Neural progenitor cell (in vitro differentiated cells): ENCODE data around the gene ENC1. TPM values are rescaled to one million over a fixed set of nuclear protein-coding genes. Genes with fewer than 3 reads are reported as not detected.

ENCODE experiments used
- DNase-seq: peaks from one replicate; pipeline ENCODE4 v3.0.0-alpha.2; 2016; ENCODE audit warnings: low spot score
- H2AFZ ChIP-seq: fragments of 200-600 bp; sonication (generic); replicated peaks from 2 replicates; pipeline ENCODE4 v1.6.1; 2016; ENCODE audit warnings: antibody characterized with exemption
- H3F3A ChIP-seq: fragments of 200-600 bp; sonication (generic); 2 replicates; pipeline ENCODE4 v1.6.1; 2016; ENCODE audit warnings: antibody characterized with exemption, low read depth
- H3K27ac ChIP-seq: fragments of 200-600 bp; sonication (generic); 2 replicates; pipeline ENCODE4 v1.5.1; 2016; ENCODE audit warnings: mild to moderate bottlenecking
- H3K27me3 ChIP-seq: fragments of 200-600 bp; sonication (generic); 2 replicates; pipeline ENCODE4 v1.6.1; 2016; ENCODE audit warnings: mild to moderate bottlenecking, moderate library complexity
- H3K36me3 ChIP-seq: fragments of 200-600 bp; sonication (generic); 2 replicates; pipeline ENCODE4 v1.5.1; 2016
- H3K4me1 ChIP-seq: fragments of 200-600 bp; sonication (generic); 2 replicates; pipeline ENCODE4 v1.6.1; 2016; ENCODE audit warnings: mixed run types
- H3K4me2 ChIP-seq: fragments of 200-600 bp; sonication (generic); 2 replicates; pipeline ENCODE4 v1.6.1; 2016
- H3K4me3 ChIP-seq: fragments of 200-600 bp; sonication (generic); 2 replicates; pipeline ENCODE4 v1.5.1; 2016
- H3K79me2 ChIP-seq: fragments of 200-600 bp; sonication (generic); 2 replicates; pipeline ENCODE4 v1.6.1; 2016; ENCODE audit warnings: low read depth
- H3K9ac ChIP-seq: fragments of 200-600 bp; sonication (generic); 2 replicates; pipeline ENCODE4 v1.6.1; 2016
- H3K9me3 ChIP-seq: fragments of 200-600 bp; sonication (generic); 2 replicates; pipeline ENCODE4 v1.5.1; 2016; ENCODE audit warnings: low read depth
- H4K20me1 ChIP-seq: fragments of 200-600 bp; sonication (generic); 2 replicates; pipeline ENCODE4 v1.6.1; 2016; ENCODE audit warnings: low read depth
- H3K27ac Mint-ChIP-seq: 3 replicates; pipeline ENCODE4 v1.8.0; 2021; ENCODE audit warnings: mixed read lengths
- H3K27me3 Mint-ChIP-seq: 2 replicates; pipeline ENCODE4 v1.8.0; 2022; ENCODE audit warnings: low read depth, mild to moderate bottlenecking, inconsistent platforms, moderate library complexity, mixed read lengths; ENCODE audit not compliant: insufficient read depth
- H3K36me3 Mint-ChIP-seq: 3 replicates; pipeline ENCODE4 v1.8.0; 2021; ENCODE audit warnings: mixed read lengths
- H3K4me1 Mint-ChIP-seq: 3 replicates; pipeline ENCODE4 v1.8.0; 2021; ENCODE audit warnings: mixed read lengths
- H3K4me3 Mint-ChIP-seq: 3 replicates; pipeline ENCODE4 v1.8.0; 2021; ENCODE audit warnings: mild to moderate bottlenecking, moderate library complexity, mixed read lengths
- H3K9me3 Mint-ChIP-seq: 3 replicates; pipeline ENCODE4 v1.8.0; 2020; ENCODE audit warnings: mixed read lengths
- CTCF ChIP-seq: fragments of 200-600 bp; sonication (generic); IDR thresholded peaks from 2 replicates; pipeline ENCODE4 v1.5.1; 2017; ENCODE audit warnings: antibody characterized with exemption, mild to moderate bottlenecking
- EZH2 ChIP-seq: fragments of 200-600 bp; sonication (generic); IDR thresholded peaks from 2 replicates; pipeline ENCODE4 v1.6.1; 2017; ENCODE audit warnings: antibody characterized with exemption, mild to moderate bottlenecking, moderate library complexity
- EZH2phosphoT487 ChIP-seq: fragments of 200-600 bp; sonication (generic); IDR thresholded peaks from 2 replicates; pipeline ENCODE4 v1.6.1; 2017; ENCODE audit warnings: antibody characterized with exemption
- total RNA-seq: library from RNA; depleted of rRNA; stranded (reverse); fragments of >200 nt; gene quantifications from 2 replicates; pipeline ENCODE4 v1.2.3, GENCODE V29; 2015; ENCODE audit warnings: low replicate concordance

ENC1 gene
- total RNA-seq, 1 donor from 2014 or later = 73.8 TPM

GRCh38 chr5:74669821-74670220 is 29.3 kb upstream of the ENC1 start:
- Histone ChIP-seq H3K27me3 (no peaks in the 10 kb centered on the region), H3K4me3 (no peak overlapping the region), H2AFZ (no peak overlapping the region), H3K79me2 (no peaks in the 10 kb centered on the region), H3K9ac (no peak overlapping the region), H4K20me1 (no peaks in the 10 kb centered on the region), H3K4me1 (no peaks in the 10 kb centered on the region), H3K36me3 (no peaks in the 10 kb centered on the region), H3F3A (no peaks in the 10 kb centered on the region), H3K9me3 (no peaks in the 10 kb centered on the region), H3K27ac (no peak overlapping the region), H3K4me2 (no peak overlapping the region)
- DNase-seq = no peak
- H3K4me3 Mint-ChIP-seq = no peak overlapping the region
- peaks cover 15% of the 10 kb centered on the region for H3K4me1 Mint-ChIP-seq
- no peaks in the 10 kb centered on the region for H3K36me3 Mint-ChIP-seq
- TF ChIP-seq CTCF (no peak), EZH2 (no peak), EZH2phosphoT487 (no peak)
- no peak overlapping the region for H3K27ac Mint-ChIP-seq
- no peaks in the 10 kb centered on the region for H3K9me3 Mint-ChIP-seq
- peaks cover 2% of the 10 kb centered on the region for H3K27me3 Mint-ChIP-seq

GRCh38 chr5:74667396-74667795 is 26.9 kb upstream of the ENC1 start:
- H2AFZ ChIP-seq = no peak overlapping the region

GRCh38 chr5:74665816-74666215 is 25.3 kb upstream of the ENC1 start:
- Mint-ChIP-seq H3K4me3 (no peak overlapping the region), H3K27ac (no peak overlapping the region), H3K36me3 (no peaks in the 10 kb centered on the region), H3K9me3 (no peaks in the 10 kb centered on the region), H3K27me3 (peaks cover 4% of the 10 kb centered on the region), H3K4me1 (peaks cover 9% of the 10 kb centered on the region)
- Histone ChIP-seq H3K4me3 (no peak overlapping the region), H3K27ac (no peak overlapping the region), H2AFZ (no peak overlapping the region), H3K4me1 (no peaks in the 10 kb centered on the region), H3K27me3 (no peaks in the 10 kb centered on the region), H3K9ac (no peak overlapping the region), H3K79me2 (no peaks in the 10 kb centered on the region), H3K36me3 (no peaks in the 10 kb centered on the region), H4K20me1 (no peaks in the 10 kb centered on the region), H3K4me2 (no peak overlapping the region), H3K9me3 (no peaks in the 10 kb centered on the region), H3F3A (no peaks in the 10 kb centered on the region)
- no peak for DNase-seq
- TF ChIP-seq CTCF (no peak), EZH2 (no peak), EZH2phosphoT487 (no peak)

More at GRCh38 chr5:74667396-74667795, 26.9 kb upstream of the ENC1 start:
- Histone ChIP-seq H4K20me1 (no peaks in the 10 kb centered on the region), H3K27ac (no peak overlapping the region), H3K4me3 (no peak overlapping the region), H3K79me2 (no peaks in the 10 kb centered on the region), H3K4me2 (no peak overlapping the region), H3K36me3 (no peaks in the 10 kb centered on the region), H3K9ac (no peak overlapping the region), H3F3A (no peaks in the 10 kb centered on the region), H3K4me1 (no peaks in the 10 kb centered on the region), H3K9me3 (no peaks in the 10 kb centered on the region), H3K27me3 (no peaks in the 10 kb centered on the region)
- Mint-ChIP-seq H3K27ac (no peak overlapping the region), H3K4me3 (no peak overlapping the region), H3K27me3 (peaks cover 4% of the 10 kb centered on the region), H3K9me3 (no peaks in the 10 kb centered on the region), H3K4me1 (peaks cover 11% of the 10 kb centered on the region), H3K36me3 (no peaks in the 10 kb centered on the region)
- TF ChIP-seq EZH2phosphoT487 (no peak), CTCF (no peak), EZH2 (no peak)
- DNase-seq = no peak
